ENCODE measurements around the gene KCNJ15. TPM values are rescaled to one million over a fixed set of nuclear protein-coding genes. Genes with fewer than 3 reads are reported as not detected.
"Not testable (repeated sequence)": the region's sequence is repeated elsewhere in the genome, so short reads cannot be mapped to it uniquely, and the experiment has no call there.

The KCNJ15 gene
- total RNA-seq, 1 donor from 2014 or later = not detected

DNA sequence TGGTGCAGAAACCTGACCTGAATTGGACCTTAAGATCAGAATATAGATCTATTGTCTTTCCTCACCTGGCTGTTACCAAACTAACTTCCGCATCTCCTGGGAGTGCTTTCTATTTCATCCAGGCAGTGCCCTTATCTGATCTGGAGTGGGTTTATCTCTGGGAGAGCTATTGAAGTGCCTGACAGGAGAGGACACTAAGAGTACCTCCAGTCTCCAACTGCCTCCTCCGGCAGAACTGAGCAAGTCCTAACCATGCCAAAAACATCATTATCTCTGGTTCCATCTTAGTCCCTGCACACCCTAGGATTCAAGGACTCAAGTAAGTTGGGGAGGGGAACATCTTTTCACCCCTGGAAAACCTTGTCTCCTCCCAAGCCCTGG is 12.4 kb upstream of the KCNJ15 start:
- no peaks in the 10 kb centered on the region for H3K4me1 Mint-ChIP-seq (ENCODE audit: low read depth, unreplicated experiment)
- peaks cover 4% of the 10 kb centered on the region for H3K27me3 Mint-ChIP-seq (ENCODE audit: unreplicated experiment)
- no peaks in the 10 kb centered on the region for H3K36me3 Mint-ChIP-seq (ENCODE audit: unreplicated experiment)
- TF ChIP-seq, protein P1, sequence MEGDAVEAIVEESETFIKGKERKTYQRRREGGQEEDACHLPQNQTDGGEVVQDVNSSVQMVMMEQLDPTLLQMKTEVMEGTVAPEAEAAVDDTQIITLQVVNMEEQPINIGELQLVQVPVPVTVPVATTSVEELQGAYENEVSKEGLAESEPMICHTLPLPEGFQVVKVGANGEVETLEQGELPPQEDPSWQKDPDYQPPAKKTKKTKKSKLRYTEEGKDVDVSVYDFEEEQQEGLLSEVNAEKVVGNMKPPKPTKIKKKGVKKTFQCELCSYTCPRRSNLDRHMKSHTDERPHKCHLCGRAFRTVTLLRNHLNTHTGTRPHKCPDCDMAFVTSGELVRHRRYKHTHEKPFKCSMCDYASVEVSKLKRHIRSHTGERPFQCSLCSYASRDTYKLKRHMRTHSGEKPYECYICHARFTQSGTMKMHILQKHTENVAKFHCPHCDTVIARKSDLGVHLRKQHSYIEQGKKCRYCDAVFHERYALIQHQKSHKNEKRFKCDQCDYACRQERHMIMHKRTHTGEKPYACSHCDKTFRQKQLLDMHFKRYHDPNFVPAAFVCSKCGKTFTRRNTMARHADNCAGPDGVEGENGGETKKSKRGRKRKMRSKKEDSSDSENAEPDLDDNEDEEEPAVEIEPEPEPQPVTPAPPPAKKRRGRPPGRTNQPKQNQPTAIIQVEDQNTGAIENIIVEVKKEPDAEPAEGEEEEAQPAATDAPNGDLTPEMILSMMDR (IDR thresholded peaks at IDR 0.05; ENCODE audit: partially characterized antibody, unreplicated experiment) = no peak
- no peak overlapping the region for H3K27ac Mint-ChIP-seq (ENCODE audit: unreplicated experiment)
- H3K4me3 Mint-ChIP-seq (ENCODE audit: unreplicated experiment) = no peak overlapping the region
- H3K9me3 Mint-ChIP-seq (ENCODE audit: unreplicated experiment) = no peaks in the 10 kb centered on the region
- no peak for DNase-seq

DNA sequence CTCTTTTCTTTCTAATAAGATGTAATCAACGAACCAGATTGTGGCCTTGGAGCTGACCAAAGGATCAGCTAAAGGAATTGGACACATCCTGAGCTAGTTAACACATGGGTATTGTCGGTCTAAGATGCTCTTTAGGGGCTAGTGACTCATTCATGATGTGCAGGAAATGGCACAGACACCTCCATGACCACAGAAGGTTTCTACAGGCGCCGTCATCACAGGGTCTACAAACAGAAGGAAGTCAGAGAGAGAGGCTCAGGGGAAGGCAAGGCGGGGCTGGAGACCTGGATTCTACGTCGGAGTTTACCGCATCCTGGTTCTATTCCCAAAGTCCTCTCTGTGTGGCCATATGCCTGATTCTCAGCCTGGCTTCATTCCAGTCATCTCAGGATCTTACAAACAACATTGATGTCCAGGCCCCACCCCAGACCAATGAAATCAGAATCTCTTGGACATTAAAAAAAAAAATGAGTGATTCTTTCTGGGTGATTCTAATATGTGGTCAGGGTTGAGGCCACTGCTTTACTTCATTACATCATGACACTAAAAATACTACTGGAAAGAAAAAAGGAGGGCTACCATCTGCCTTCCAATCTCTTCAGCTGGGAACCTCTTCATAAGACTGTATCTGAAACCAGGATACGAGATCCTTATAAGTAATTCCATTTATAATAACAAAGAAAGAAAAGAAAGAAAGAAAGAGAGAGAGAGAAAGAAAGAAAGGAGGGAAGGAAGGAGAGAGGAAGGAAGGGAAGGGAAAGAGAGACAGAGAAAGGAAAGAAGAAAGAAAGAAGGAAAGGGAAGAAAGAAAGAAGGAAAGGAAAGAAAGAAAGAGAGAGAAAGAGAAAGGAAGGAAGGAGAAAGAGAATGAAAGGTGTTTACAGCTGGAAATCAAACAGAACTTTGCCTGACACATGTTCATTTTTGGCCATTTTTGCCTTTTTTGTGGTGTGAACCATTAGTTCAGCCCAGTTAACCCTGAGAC is 11.6 kb upstream of the KCNJ15 start:
- no peak overlapping the region for H3K4me3 Mint-ChIP-seq (ENCODE audit: unreplicated experiment)
- TF ChIP-seq, protein P1 (IDR thresholded peaks at IDR 0.05; ENCODE audit: partially characterized antibody, unreplicated experiment) = no peak
- no peak for DNase-seq
- H3K9me3 Mint-ChIP-seq (ENCODE audit: unreplicated experiment) = no peaks in the 10 kb centered on the region
- peaks cover 4% of the 10 kb centered on the region for H3K27me3 Mint-ChIP-seq (ENCODE audit: unreplicated experiment)
- H3K27ac Mint-ChIP-seq (ENCODE audit: unreplicated experiment) = no peak overlapping the region
- no peaks in the 10 kb centered on the region for H3K4me1 Mint-ChIP-seq (ENCODE audit: low read depth, unreplicated experiment)
- H3K36me3 Mint-ChIP-seq (ENCODE audit: unreplicated experiment) = no peaks in the 10 kb centered on the region

DNA sequence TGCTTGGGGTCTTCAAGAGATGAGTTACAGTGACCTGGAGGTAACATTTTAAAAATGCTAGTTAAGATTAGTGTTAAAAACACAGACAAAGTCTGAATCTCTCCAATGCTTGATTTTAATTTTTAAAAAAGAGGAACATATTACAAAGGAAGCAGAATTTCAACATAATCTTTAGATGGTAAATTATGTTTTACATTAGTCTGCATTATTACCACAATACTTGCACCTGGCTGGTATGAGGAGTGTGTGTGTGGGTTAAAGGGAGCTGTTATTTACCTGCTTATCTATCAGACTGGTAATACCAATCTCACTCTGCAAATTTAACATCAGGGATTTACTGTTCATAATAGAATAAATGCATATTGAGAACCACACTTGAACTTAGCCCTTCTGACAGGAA is 10.3 kb upstream of the KCNJ15 start:
- no peak for DNase-seq
- Mint-ChIP-seq H3K27ac (ENCODE audit: unreplicated experiment) (no peak overlapping the region), H3K9me3 (ENCODE audit: unreplicated experiment) (no peaks in the 10 kb centered on the region), H3K4me3 (ENCODE audit: unreplicated experiment) (no peak overlapping the region), H3K4me1 (ENCODE audit: low read depth, unreplicated experiment) (no peaks in the 10 kb centered on the region), H3K36me3 (ENCODE audit: unreplicated experiment) (no peaks in the 10 kb centered on the region), H3K27me3 (ENCODE audit: unreplicated experiment) (peaks cover 4% of the 10 kb centered on the region)
- TF ChIP-seq, protein P1 (IDR thresholded peaks at IDR 0.05; ENCODE audit: partially characterized antibody, unreplicated experiment) = no peak

DNA sequence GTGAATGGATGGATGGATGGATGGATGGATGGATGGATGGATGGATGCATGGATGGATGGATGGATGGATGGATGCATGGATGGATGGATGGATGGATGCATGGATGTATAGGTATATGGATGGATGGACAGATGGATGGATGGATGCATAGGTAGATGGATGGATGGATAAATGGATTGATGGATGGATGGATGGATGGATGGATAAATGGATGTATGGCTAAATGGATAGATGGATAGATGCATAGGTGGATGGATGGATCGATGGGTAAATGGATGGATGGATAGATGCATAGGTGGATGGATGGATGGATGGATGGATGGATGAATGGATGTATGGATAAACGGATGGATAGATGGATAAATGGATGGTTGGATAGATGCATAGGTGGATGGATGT is 9.7 kb upstream of the KCNJ15 start:
- H3K4me1 Mint-ChIP-seq (ENCODE audit: low read depth, unreplicated experiment); DNase-seq; H3K36me3 Mint-ChIP-seq (ENCODE audit: unreplicated experiment); H3K27ac Mint-ChIP-seq (ENCODE audit: unreplicated experiment); H3K27me3 Mint-ChIP-seq (ENCODE audit: unreplicated experiment); H3K9me3 Mint-ChIP-seq (ENCODE audit: unreplicated experiment); H3K4me3 Mint-ChIP-seq (ENCODE audit: unreplicated experiment): not testable (repeated sequence)

DNA sequence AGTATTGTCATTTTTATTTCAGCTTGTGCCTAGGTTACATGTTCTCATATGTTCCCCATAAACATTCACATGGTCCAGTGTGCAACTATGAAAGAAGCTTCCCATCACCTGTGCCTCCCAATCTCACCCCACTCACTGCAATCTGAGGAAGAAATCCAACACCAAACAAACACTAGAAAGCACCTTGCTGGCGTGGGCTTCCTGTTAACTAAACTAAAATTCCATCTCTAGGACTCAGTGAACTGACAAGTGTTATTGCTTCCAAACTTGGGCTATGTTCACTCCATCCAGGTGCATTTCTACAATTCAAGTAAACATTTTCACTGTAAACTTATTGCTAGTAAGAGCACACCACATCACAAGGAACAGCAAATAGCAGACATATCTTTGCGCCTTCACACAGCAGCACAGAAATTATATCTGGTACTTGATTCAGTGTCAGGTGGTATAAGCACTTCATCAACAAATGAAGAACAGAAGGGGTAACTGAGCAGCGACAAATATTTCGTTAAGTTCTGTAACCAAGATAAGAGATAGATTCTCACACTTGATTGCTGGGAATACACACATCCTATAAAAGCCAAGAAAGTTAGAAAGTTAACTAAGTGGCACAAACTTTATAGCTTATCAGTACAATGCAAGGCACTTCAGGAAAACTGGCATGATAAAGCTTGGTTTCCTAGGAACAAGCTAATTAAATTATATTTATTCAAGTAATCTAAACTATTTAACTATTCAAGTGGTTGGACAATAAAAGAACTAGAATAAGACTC is 8.9 kb upstream of the KCNJ15 start:
- DNase-seq = no peak
- TF ChIP-seq, protein P1 (IDR thresholded peaks at IDR 0.05; ENCODE audit: partially characterized antibody, unreplicated experiment) = no peak
- Mint-ChIP-seq H3K36me3 (ENCODE audit: unreplicated experiment) (no peaks in the 10 kb centered on the region), H3K9me3 (ENCODE audit: unreplicated experiment) (no peaks in the 10 kb centered on the region), H3K4me1 (ENCODE audit: low read depth, unreplicated experiment) (no peaks in the 10 kb centered on the region), H3K27me3 (ENCODE audit: unreplicated experiment) (peaks cover 4% of the 10 kb centered on the region), H3K27ac (ENCODE audit: unreplicated experiment) (no peak overlapping the region), H3K4me3 (ENCODE audit: unreplicated experiment) (no peak overlapping the region)
